Aorta (tissue), 5 donors: ENCODE data around the gene TRPM5. TPM values are rescaled to one million over a fixed set of nuclear protein-coding genes. Genes with fewer than 3 reads are reported as not detected.

Source experiments
- ATAC-seq: fragments of 200-7000 bp; cut with Tn5 transposase; one replicate; pipeline ENCODE4 v1.9.1; 2022; ENCODE audit warnings: moderate library complexity; ENCODE audit not compliant: low FRiP score
- DNase-seq, 2 donors: peaks; one replicate each; pipeline ENCODE4 v3.0.0-alpha.2; 2020
- H3K27ac ChIP-seq, 2 donors: one replicate each; pipeline ENCODE4 v1.5.1; 2013; ENCODE audit warnings: low read length in 2 of 2, mild to moderate bottlenecking in 2 of 2, moderate library complexity in 2 of 2, control low read depth in 1 of 2, inconsistent platforms in 1 of 2, low read depth in 1 of 2
- H3K27me3 ChIP-seq, 2 donors: one replicate each; pipeline ENCODE4 v1.6.1; 2013; ENCODE audit warnings: control low read depth in 1 of 2, low read length in 1 of 2, mild to moderate bottlenecking in 1 of 2, moderate library complexity in 1 of 2; ENCODE audit not compliant: insufficient read depth in 2 of 2, control insufficient read depth in 1 of 2
- H3K36me3 ChIP-seq, 2 donors: one replicate each; pipeline ENCODE4 v1.6.1; 2013; ENCODE audit warnings: control low read depth in 1 of 2, low read length in 1 of 2, mild to moderate bottlenecking in 1 of 2; ENCODE audit not compliant: insufficient read depth in 2 of 2, control insufficient read depth in 1 of 2
- H3K4me1 ChIP-seq, 2 donors: one replicate each; pipeline ENCODE4 v1.6.1; 2013; ENCODE audit warnings: low read length in 2 of 2, control low read depth in 1 of 2, mild to moderate bottlenecking in 1 of 2, moderate library complexity in 1 of 2; ENCODE audit not compliant: insufficient read depth in 2 of 2, control insufficient read depth in 1 of 2
- H3K4me3 ChIP-seq, 2 donors: one replicate each; pipeline ENCODE4 v1.5.1; 2013; ENCODE audit warnings: low read length in 2 of 2, control low read depth in 1 of 2, mild to moderate bottlenecking in 1 of 2
- H3K9me3 ChIP-seq: one replicate; pipeline ENCODE4 v1.6.1; 2013; ENCODE audit warnings: mild to moderate bottlenecking, low read length; ENCODE audit not compliant: control insufficient read depth
- WGBS, 2 donors: extraction: QIAGEN DNeasy Blood & Tissue Kit; methylation state at CpG; one replicate each; pipeline ENCODE4 v1.1.7; 2013; 5-methylcytosine and 5-hydroxymethylcytosine counted together
- intact Hi-C, 2 donors: fragments of 100-400 bp; cut with DNase I; formaldehyde crosslinking; loops; one replicate each; pipeline versions ENCODE4 v1.14.2 to v1.15.0; 2022
- long read RNA-seq, 2 donors: library from polyadenylated mRNA; unstranded; transcript quantifications; one replicate each; pipeline ENCODE4 v2.0.0, GENCODE V29; 2020 to 2021
- polyA plus RNA-seq, 2 donors: library from polyadenylated mRNA; stranded (reverse); fragments of 200-250 nt; gene quantifications; one replicate each; pipeline ENCODE4 v1.2.3, GENCODE V29; 2013
- total RNA-seq, 2 donors: library from RNA; stranded (reverse); fragmentation: NEBNext Ultra II Directional; extraction: Animal tissue kit (Norgen Biotek cat#: 25700); gene quantifications; one replicate each; pipeline ENCODE4 v1.2.1, GENCODE V29; 2021
- donor health status: healthy with polysubstance abuse.
- donor health status: Bipolar disorder and iron deficiency.
- donor health status: DM: no; HTN: no; CAD: no.
- donor health status: DM: no; HTN: no; CAD: no.
- donor health status: DM: yes; HTN: yes; CAD: no.

TRPM5 gene
- not detected for total RNA-seq
- polyA plus RNA-seq, result under 1 TPM in 1 of 2 donors, not detected in 1; 0.25 TPM
- long read RNA-seq, donor 1, result 0 reads
- long read RNA-seq, donor 2, result 0 reads

GRCh38 chr11:2443881-2444820, at the start of gene TRPM5:
TSS of gene TRPM5 (minus strand) at chr11:2444514. CDS start at chr11:2423036, 21,478 bp downstream.
- DNase-seq (peak; percentile 55 to 76), ATAC-seq (no peak)
- no peak within 1 kb of the TSS for H3K27ac ChIP-seq
- H3K27me3 ChIP-seq, result no peaks in the 10 kb centered on the region
- H3K4me1 ChIP-seq, result no peaks in the 10 kb centered on the region
- no peaks in the 10 kb centered on the region for H3K36me3 ChIP-seq
- H3K4me3 ChIP-seq, result peak within 1 kb of the TSS; percentile 14 to 16
- 6 to 7% methylated on average over 40 to 64 of the region's 64 CpGs for WGBS, 2 donors
- intact Hi-C loops, result no loop called here
- no peaks in the 10 kb centered on the region for H3K9me3 ChIP-seq

- WGBS, 2 donors, result 22 to 32% methylated on average over 2 of the region's 2 CpGs
- no peaks in the 10 kb centered on the region for H3K36me3 ChIP-seq
- H3K4me3 ChIP-seq, result no peak overlapping the region
- H3K4me1 ChIP-seq, result no peaks in the 10 kb centered on the region
- intact Hi-C loops, result no loop called here
- DNase-seq (no peak), ATAC-seq (no peak)
- H3K27ac ChIP-seq, result no peak overlapping the region
- H3K27me3 ChIP-seq, result no peaks in the 10 kb centered on the region
- H3K9me3 ChIP-seq, result peaks cover 6% of the 10 kb centered on the region
These were observed 44.8 kb upstream of the TRPM5 start for GRCh38 chr11:2489083-2489482.

- Histone ChIP-seq H3K36me3 (no peaks in the 10 kb centered on the region), H3K4me1 (no peaks in the 10 kb centered on the region), H3K27me3 (no peaks in the 10 kb centered on the region), H3K9me3 (peaks cover 6% of the 10 kb centered on the region), H3K4me3 (no peak overlapping the region), H3K27ac (no peak overlapping the region)
- ATAC-seq (no peak), DNase-seq (no peak)
- intact Hi-C loops, result no loop called here
These were observed 43.7 kb upstream of the TRPM5 start for GRCh38 chr11:2488004-2488403.

- ATAC-seq, result no peak
- Histone ChIP-seq H3K27ac (no peak overlapping the region), H3K9me3 (peaks cover 6% of the 10 kb centered on the region), H3K27me3 (no peaks in the 10 kb centered on the region), H3K4me1 (no peaks in the 10 kb centered on the region), H3K36me3 (no peaks in the 10 kb centered on the region), H3K4me3 (no peak overlapping the region)
- intact Hi-C loops, result no loop called here
- DNase-seq, result peak in 1 of 2 donors; percentile 58
- 87 to 88% methylated on average over 16 of the region's 16 CpGs for WGBS, 2 donors
These were observed 40.3 kb upstream of the TRPM5 start for GRCh38 chr11:2484576-2485125.

- intact Hi-C loops, result no loop called here
- H3K27ac ChIP-seq, result no peak overlapping the region
- peaks cover 2% of the 10 kb centered on the region for H3K9me3 ChIP-seq
- H3K4me3 ChIP-seq, result no peak overlapping the region
- WGBS, 2 donors, result 41 to 45% methylated on average over 14 of the region's 14 CpGs
- ATAC-seq (no peak), DNase-seq (no peak)
- H3K36me3 ChIP-seq, result no peaks in the 10 kb centered on the region
- H3K4me1 ChIP-seq, result no peaks in the 10 kb centered on the region
- no peaks in the 10 kb centered on the region for H3K27me3 ChIP-seq
These were observed 39.1 kb upstream of the TRPM5 start for GRCh38 chr11:2483426-2483825.

GRCh38 chr11:2482745-2483144, 38.4 kb upstream of the TRPM5 start:
- ATAC-seq (no peak), DNase-seq (no peak)
- Histone ChIP-seq H3K9me3 (peaks cover 2% of the 10 kb centered on the region), H3K4me1 (no peaks in the 10 kb centered on the region), H3K4me3 (no peak overlapping the region), H3K27ac (no peak overlapping the region), H3K27me3 (no peaks in the 10 kb centered on the region), H3K36me3 (no peaks in the 10 kb centered on the region)
- intact Hi-C loops, result no loop called here
- WGBS, 2 donors, result 66 to 71% methylated on average over 5 of the region's 5 CpGs

- WGBS, 2 donors, result 43 to 55% methylated on average over 3 of the region's 3 CpGs
- DNase-seq (no peak), ATAC-seq (no peak)
- no peaks in the 10 kb centered on the region for H3K36me3 ChIP-seq
- intact Hi-C loops, result no loop called here
- no peak overlapping the region for H3K4me3 ChIP-seq
- no peaks in the 10 kb centered on the region for H3K27me3 ChIP-seq
- no peaks in the 10 kb centered on the region for H3K4me1 ChIP-seq
- peaks cover 2% of the 10 kb centered on the region for H3K9me3 ChIP-seq
- no peak overlapping the region for H3K27ac ChIP-seq
These were observed 37.9 kb upstream of the TRPM5 start for GRCh38 chr11:2482204-2482603.

GRCh38 chr11:2481253-2481652, 36.9 kb upstream of the TRPM5 start:
- Histone ChIP-seq H3K4me1 (no peaks in the 10 kb centered on the region), H3K4me3 (no peak overlapping the region), H3K36me3 (no peaks in the 10 kb centered on the region), H3K27me3 (no peaks in the 10 kb centered on the region), H3K9me3 (no peaks in the 10 kb centered on the region), H3K27ac (no peak overlapping the region)
- 70 to 74% methylated on average over 14 of the region's 14 CpGs for WGBS, 2 donors
- no peak for DNase-seq
- no peak for ATAC-seq
- intact Hi-C loops, result no loop called here

- intact Hi-C loops, result no loop called here
- Histone ChIP-seq H3K27ac (no peak overlapping the region), H3K36me3 (no peaks in the 10 kb centered on the region), H3K4me1 (no peaks in the 10 kb centered on the region), H3K27me3 (no peaks in the 10 kb centered on the region), H3K9me3 (no peaks in the 10 kb centered on the region), H3K4me3 (no peak overlapping the region)
- DNase-seq (no peak), ATAC-seq (no peak)
- 67 to 68% methylated on average over 7 of the region's 7 CpGs for WGBS, 2 donors
These were observed 36.5 kb upstream of the TRPM5 start for GRCh38 chr11:2480874-2481220.
